Measurements from ENCODE around the gene TUBG1. TPM values are rescaled to one million over a fixed set of nuclear protein-coding genes. Genes with fewer than 3 reads are reported as not detected.

The TUBG1 gene
- total RNA-seq, 1 donor from 2014 or later, result 42.9 TPM

DNA sequence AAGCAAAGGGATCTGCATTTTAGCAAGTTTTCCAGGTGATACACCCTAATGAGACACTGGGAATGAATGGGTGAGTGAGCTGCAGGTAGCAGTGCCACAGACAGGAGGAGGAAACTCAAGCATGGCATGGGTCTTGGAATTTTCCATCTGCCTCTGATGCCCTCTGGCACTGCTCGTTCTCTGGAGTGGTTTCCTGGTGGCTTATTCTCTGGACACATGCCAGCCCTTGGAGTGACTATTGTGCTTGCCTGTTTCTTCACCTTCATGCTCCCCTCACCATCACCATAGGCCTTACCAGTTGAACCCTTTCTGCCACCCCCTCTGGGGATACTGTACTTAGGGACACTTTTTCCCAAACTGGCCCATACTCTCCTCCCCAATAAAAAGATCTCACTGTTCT, 45.9 kb upstream of the TUBG1 start:
- H3K4me1 Mint-ChIP-seq, result peaks cover 34% of the 10 kb centered on the region
- H3K36me3 Mint-ChIP-seq, result no peaks in the 10 kb centered on the region
- H3K27me3 Mint-ChIP-seq (ENCODE audit: low read depth), result no peaks in the 10 kb centered on the region
- no peak for DNase-seq (ENCODE audit: low spot score in 2 of 2, unreplicated experiment in 2 of 2)
- no peaks in the 10 kb centered on the region for H3K9me3 Mint-ChIP-seq
- TF ChIP-seq, protein P1, sequence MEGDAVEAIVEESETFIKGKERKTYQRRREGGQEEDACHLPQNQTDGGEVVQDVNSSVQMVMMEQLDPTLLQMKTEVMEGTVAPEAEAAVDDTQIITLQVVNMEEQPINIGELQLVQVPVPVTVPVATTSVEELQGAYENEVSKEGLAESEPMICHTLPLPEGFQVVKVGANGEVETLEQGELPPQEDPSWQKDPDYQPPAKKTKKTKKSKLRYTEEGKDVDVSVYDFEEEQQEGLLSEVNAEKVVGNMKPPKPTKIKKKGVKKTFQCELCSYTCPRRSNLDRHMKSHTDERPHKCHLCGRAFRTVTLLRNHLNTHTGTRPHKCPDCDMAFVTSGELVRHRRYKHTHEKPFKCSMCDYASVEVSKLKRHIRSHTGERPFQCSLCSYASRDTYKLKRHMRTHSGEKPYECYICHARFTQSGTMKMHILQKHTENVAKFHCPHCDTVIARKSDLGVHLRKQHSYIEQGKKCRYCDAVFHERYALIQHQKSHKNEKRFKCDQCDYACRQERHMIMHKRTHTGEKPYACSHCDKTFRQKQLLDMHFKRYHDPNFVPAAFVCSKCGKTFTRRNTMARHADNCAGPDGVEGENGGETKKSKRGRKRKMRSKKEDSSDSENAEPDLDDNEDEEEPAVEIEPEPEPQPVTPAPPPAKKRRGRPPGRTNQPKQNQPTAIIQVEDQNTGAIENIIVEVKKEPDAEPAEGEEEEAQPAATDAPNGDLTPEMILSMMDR (IDR thresholded peaks at IDR 0.05; ENCODE audit: unreplicated experiment), result no peak
- peak overlapping the region; percentile 87 for H3K4me3 Mint-ChIP-seq
- H3K27ac Mint-ChIP-seq, result no peak overlapping the region

DNA sequence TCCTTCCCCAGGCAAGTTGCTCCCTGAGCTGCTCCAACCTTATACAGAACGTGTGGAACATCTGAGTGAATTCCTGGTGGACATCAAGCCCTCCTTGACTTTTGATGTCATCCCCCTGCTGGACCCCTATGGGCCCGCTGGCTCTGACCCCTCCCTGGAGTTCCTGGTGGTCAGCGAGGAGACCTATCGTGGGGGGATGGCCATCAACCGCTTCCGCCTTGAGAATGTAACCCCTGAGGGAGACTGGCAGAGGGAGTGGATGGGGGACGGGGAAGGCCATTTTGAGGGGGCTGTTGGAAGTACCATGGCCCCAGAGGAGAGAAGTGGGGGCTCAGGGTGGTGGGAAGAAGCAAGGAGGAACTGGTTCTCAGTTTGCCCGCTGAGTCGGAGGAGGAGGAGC, 45.5 kb upstream of the TUBG1 start:
- Mint-ChIP-seq H3K36me3 (no peaks in the 10 kb centered on the region), H3K27me3 (ENCODE audit: low read depth) (no peaks in the 10 kb centered on the region), H3K27ac (no peak overlapping the region), H3K4me3 (peak overlapping the region; percentile 87), H3K4me1 (peaks cover 34% of the 10 kb centered on the region), H3K9me3 (no peaks in the 10 kb centered on the region)
- TF ChIP-seq, protein P1 (IDR thresholded peaks at IDR 0.05; ENCODE audit: unreplicated experiment), result no peak
- no peak for DNase-seq (ENCODE audit: low spot score in 2 of 2, unreplicated experiment in 2 of 2)

DNA sequence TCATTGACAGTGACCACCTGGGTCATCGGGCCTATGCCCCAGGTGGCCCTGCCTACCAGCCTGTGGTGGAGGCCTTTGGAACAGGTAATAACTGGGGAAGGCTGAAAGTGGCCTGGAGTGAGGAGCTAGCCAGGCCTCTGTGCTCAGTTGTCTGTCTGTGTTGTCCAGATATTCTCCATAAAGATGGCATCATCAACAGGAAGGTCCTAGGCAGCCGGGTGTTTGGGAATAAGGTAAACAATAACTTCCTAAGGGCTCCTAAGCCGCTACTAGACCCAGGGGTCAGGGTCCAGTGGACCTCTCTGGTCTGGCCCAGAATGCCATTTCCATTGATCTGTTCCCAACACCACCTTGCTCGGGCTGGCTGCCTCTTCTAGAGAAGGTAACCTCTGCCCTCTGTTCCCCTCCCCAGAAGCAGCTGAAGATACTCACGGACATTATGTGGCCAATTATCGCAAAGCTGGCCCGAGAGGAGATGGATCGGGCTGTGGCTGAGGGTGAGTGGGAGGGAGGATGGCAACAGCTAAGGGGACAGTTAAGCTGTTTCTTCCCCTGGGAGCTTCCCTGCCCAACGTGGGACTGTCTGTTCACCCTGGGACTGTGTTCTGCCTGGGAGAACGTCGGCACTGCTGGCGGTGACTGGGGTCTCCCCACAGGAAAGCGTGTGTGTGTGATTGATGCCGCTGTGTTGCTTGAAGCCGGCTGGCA, 44.5 kb upstream of the TUBG1 start:
- Mint-ChIP-seq H3K36me3 (peaks cover 2% of the 10 kb centered on the region), H3K4me3 (peak overlapping the region; percentile 34), H3K27ac (no peak overlapping the region), H3K4me1 (peaks cover 34% of the 10 kb centered on the region), H3K27me3 (ENCODE audit: low read depth) (no peaks in the 10 kb centered on the region), H3K9me3 (no peaks in the 10 kb centered on the region)
- no peak for DNase-seq (ENCODE audit: low spot score in 2 of 2, unreplicated experiment in 2 of 2)
- TF ChIP-seq, protein P1 (IDR thresholded peaks at IDR 0.05; ENCODE audit: unreplicated experiment), result no peak

DNA sequence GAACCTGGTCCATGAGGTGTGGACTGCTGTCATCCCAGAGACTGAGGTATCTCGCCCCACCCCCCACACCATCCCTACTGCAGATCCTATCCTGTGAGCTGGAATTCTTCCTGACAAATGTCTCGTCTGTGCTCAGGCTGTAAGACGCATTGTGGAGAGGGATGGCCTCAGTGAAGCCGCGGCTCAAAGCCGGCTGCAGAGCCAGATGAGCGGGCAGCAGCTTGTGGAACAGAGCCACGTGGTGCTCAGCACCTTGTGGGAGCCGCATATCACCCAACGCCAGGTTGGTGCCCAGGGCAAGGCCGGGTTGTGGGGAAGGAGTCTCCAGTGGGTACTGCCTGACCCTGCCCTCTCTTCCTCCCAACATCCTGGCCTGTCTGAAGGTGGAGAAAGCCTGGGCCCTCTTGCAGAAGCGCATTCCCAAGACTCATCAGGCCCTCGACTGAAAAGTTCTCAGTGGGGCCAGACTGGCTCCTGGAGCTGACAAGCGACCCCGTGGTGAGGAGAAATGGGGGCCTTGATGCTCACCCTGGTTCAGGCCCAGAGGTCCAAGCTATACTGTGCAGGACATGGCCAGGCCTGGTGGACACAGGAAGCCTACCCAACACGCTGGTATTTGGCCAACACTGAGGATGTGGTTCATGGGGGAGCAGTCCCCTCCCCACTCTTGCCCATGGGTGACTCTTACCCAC, 43.8 kb upstream of the TUBG1 start:
- no peaks in the 10 kb centered on the region for H3K9me3 Mint-ChIP-seq
- H3K4me3 Mint-ChIP-seq, result peak overlapping the region; percentile 94
- no peak for DNase-seq (ENCODE audit: low spot score in 2 of 2, unreplicated experiment in 2 of 2)
- TF ChIP-seq, protein P1 (IDR thresholded peaks at IDR 0.05; ENCODE audit: unreplicated experiment), result no peak
- H3K27me3 Mint-ChIP-seq (ENCODE audit: low read depth), result no peaks in the 10 kb centered on the region
- no peak overlapping the region for H3K27ac Mint-ChIP-seq
- peaks cover 2% of the 10 kb centered on the region for H3K36me3 Mint-ChIP-seq
- peaks cover 31% of the 10 kb centered on the region for H3K4me1 Mint-ChIP-seq

DNA sequence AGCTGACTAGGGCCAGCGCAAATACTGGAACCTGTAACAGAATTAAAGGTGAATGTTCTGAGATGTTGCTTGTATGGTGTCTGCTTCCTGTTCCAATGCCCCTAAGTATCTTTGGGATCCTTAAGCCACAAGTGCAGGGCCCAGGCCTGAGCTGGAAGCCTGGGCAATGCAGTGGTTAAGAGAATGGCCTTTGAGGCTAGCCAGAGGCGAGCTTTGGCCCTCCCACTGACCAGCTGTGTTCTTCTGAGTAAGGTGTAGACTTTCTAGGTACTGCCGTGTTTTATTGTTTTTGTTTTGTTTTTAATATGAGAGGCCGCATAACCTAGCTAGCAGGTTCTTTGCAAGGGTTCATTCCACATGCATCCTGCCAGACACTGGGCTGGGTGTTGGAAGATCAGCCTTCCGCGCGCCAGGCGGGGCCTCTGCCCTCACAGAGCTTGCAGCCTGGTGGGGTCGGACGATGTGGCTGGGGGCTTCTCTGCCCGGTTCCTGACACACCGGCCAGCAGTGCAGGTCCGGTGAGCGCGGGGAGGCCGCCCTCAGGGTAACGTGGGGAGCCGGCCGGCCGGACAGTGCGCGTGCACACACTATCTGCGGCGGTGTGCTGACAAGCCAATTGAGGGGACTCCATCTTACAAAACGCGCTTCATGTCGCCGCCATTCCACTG, 43.1 kb upstream of the TUBG1 start:
- H3K36me3 Mint-ChIP-seq, result peaks cover 6% of the 10 kb centered on the region
- no peaks in the 10 kb centered on the region for H3K9me3 Mint-ChIP-seq
- H3K27ac Mint-ChIP-seq, result peak overlapping the region; percentile 87
- DNase-seq (ENCODE audit: low spot score in 2 of 2, unreplicated experiment in 2 of 2), result no peak
- H3K4me3 Mint-ChIP-seq, result peak overlapping the region; percentile 94
- H3K4me1 Mint-ChIP-seq, result peaks cover 29% of the 10 kb centered on the region
- no peaks in the 10 kb centered on the region for H3K27me3 Mint-ChIP-seq (ENCODE audit: low read depth)
- TF ChIP-seq, protein P1 (IDR thresholded peaks at IDR 0.05; ENCODE audit: unreplicated experiment), result no peak
